Measurements from ENCODE around the gene RARRES2. TPM values are rescaled to one million over a fixed set of nuclear protein-coding genes. Genes with fewer than 3 reads are reported as not detected.

RARRES2 gene
- 2.1 TPM for total RNA-seq (2021; ENCODE audit: unreplicated experiment)
- polyA plus RNA-seq (2012): 0.22 and 0.25 TPM in 2 replicates
- not detected for Bru-seq, nascent RNA
- BruChase-seq, experiment 1, labeled RNA remaining after a 6-hour chase: percentile 14 among the genes with signal in this experiment
- not detected for BruChase-seq, experiment 2, labeled RNA remaining after a 2-hour chase
- long read RNA-seq: 0 reads

DNA sequence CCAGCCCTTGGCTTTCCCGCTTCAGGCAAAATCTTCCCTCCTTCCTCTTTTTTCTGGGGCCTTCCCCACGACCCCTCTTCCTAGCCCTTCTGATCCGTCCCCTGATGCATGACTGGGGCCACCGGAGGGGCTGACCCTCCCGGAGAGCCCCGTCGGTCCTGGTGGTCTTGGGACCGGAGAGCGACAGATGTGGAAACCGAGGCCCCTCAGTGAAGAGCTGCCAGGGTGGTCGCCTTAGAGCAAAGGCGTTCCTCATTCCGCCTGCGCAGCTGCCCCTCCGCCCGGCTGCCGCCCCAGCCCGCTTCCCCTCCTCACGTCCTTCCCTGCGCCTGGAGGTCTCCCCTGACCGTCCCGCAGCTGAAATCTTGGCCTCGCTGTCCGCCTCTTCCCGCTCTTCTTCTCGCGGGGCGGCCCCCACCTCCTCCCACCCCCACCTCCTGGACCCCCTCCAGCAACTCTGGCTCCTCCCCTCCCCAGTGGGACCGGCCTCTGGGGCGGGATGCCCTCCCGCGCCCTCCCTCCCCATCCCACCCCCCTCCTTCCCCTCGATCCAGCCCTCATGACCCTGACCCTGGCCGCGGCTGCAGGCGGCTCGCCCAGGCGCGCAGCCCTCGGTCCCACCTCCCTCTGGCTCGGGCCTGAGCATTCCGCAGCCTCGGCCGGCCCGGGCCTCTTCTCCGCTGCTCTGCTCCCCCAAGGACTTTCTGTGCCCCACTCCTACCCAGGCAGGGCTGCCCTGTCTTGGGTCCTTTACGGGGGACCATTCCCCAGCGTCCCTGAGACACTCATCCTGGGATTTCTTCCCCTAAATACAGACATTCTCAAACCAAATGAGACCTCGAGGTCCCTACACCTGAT, at the start of gene RARRES2:
RARRES2 (minus strand) TSS at position 367 of the 858 bp plus-strand sequence. CDS start 1,020 bp downstream, outside the sequence.
- no peak within 1 kb of the TSS for H2AFZ ChIP-seq (ENCODE audit: low read depth, low read length, poor library complexity, severe bottlenecking)
- no peaks in the 10 kb centered on the region for H3K9me3 ChIP-seq (ENCODE audit: control insufficient read depth in 1 of 2, insufficient read depth in 1 of 2, low read depth in 1 of 2, low read length in 2 of 2)
- DNase-seq (ENCODE audit: low read depth, low spot score): no peak
- POLR2A ChIA-PET: no interaction called here
- H3K4me2 ChIP-seq (ENCODE audit: low read length): no peak within 1 kb of the TSS
- no peaks in the 10 kb centered on the region for H3K36me3 ChIP-seq (ENCODE audit: control insufficient read depth in 1 of 2, insufficient read depth in 2 of 2, low read length in 2 of 2)
- no TSS peak for BruUV-seq (replicated peaks)
- no peaks in the 10 kb centered on the region for H3K27me3 ChIP-seq (ENCODE audit: insufficient read depth, low read length)
- intact Hi-C loops (cut with micrococcal nuclease): no loop called here
- H4K20me1 ChIP-seq (ENCODE audit: insufficient read depth): no peaks in the 10 kb centered on the region
- no peak within 1 kb of the TSS for H3K4me3 ChIP-seq (replicated peaks in 1 of 2; ENCODE audit: low read depth in 1 of 2, low read length in 2 of 2)
- TF ChIP-seq, protein P1, sequence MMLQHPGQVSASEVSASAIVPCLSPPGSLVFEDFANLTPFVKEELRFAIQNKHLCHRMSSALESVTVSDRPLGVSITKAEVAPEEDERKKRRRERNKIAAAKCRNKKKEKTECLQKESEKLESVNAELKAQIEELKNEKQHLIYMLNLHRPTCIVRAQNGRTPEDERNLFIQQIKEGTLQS (IDR thresholded peaks at IDR 0.05): no peak
- TF ChIP-seq YY1 (IDR thresholded peaks at IDR 0.05; ENCODE audit: extremely low read depth, insufficient replicate concordance, low read depth, low read length): no peak
- H3K4me1 ChIP-seq (ENCODE audit: control insufficient read depth in 1 of 2, insufficient read depth in 2 of 2, low read length in 2 of 2): no peaks in the 10 kb centered on the region
- no peak within 1 kb of the TSS for H3K27ac ChIP-seq (ENCODE audit: low read depth, low read length)
- RAD21 ChIA-PET (ENCODE audit: low non-redundant PET in 1 of 2, low total read pairs in 2 of 2, uncharacterized antibody in 2 of 2, unreplicated experiment in 2 of 2): no interaction called here
- no peak within 1 kb of the TSS for H3K9ac ChIP-seq (ENCODE audit: low read length)
- CTCF ChIA-PET: no interaction called here
- H3K9me2 ChIP-seq (ENCODE audit: insufficient read depth): no peaks in the 10 kb centered on the region
- no peaks in the 10 kb centered on the region for H3K79me2 ChIP-seq (ENCODE audit: insufficient read depth, low read length)
- no peak for ATAC-seq

DNA sequence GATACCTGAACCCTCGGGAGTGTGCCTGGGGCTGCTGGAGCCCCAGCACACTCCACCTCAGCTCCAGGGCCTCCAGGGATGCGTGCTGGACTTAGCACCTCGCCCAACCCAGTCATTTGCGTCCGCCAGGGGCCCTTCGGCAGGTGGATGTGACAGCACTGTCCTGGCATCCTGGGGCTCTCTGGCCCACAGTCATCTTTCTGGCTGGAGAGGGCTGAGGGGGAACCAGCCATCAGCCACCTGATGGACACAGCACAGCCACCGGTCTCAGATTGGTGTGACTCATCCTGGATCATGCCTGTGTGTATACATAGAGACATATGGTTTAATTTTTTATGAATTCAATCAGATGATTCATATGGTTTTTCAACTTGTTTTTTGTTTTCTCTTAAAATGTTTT, 48.8 kb upstream of the RARRES2 start:
- Histone ChIP-seq H3K9me2 (ENCODE audit: insufficient read depth) (no peaks in the 10 kb centered on the region), H4K20me1 (ENCODE audit: insufficient read depth) (no peaks in the 10 kb centered on the region), H3K4me2 (ENCODE audit: low read length) (no peak overlapping the region), H3K79me2 (ENCODE audit: insufficient read depth, low read length) (no peaks in the 10 kb centered on the region), H3K36me3 (ENCODE audit: control insufficient read depth in 1 of 2, insufficient read depth in 2 of 2, low read length in 2 of 2) (no peaks in the 10 kb centered on the region), H3K27ac (ENCODE audit: low read depth, low read length) (no peak overlapping the region), H3K9me3 (ENCODE audit: control insufficient read depth in 1 of 2, insufficient read depth in 1 of 2, low read depth in 1 of 2, low read length in 2 of 2) (no peaks in the 10 kb centered on the region), H3K9ac (ENCODE audit: low read length) (no peak overlapping the region), H3K27me3 (ENCODE audit: insufficient read depth, low read length) (no peaks in the 10 kb centered on the region), H3K4me3 (replicated peaks in 1 of 2; ENCODE audit: low read depth in 1 of 2, low read length in 2 of 2) (no peak overlapping the region), H3K4me1 (ENCODE audit: control insufficient read depth in 1 of 2, insufficient read depth in 2 of 2, low read length in 2 of 2) (no peaks in the 10 kb centered on the region), H2AFZ (ENCODE audit: low read depth, low read length, poor library complexity, severe bottlenecking) (no peak overlapping the region)
- POLR2A ChIA-PET: interaction anchor here (0.9 kb wide), 1 partner anchor 16 kb away, joined by 3 read pairs; no protein-coding TSS in a partner anchor
- RAD21 ChIA-PET (ENCODE audit: low non-redundant PET in 1 of 2, low total read pairs in 2 of 2, uncharacterized antibody in 2 of 2, unreplicated experiment in 2 of 2): no interaction called here
- no TSS peak for BruUV-seq (replicated peaks)
- CTCF ChIA-PET: no interaction called here
- no peak for DNase-seq (ENCODE audit: low read depth, low spot score)
- ATAC-seq: no peak
- intact Hi-C loops (cut with micrococcal nuclease): no loop called here
- TF ChIP-seq ELF1 (IDR thresholded peaks at IDR 0.05; ENCODE audit: borderline replicate concordance, low read depth): no peak
- TF ChIP-seq, protein P2, sequence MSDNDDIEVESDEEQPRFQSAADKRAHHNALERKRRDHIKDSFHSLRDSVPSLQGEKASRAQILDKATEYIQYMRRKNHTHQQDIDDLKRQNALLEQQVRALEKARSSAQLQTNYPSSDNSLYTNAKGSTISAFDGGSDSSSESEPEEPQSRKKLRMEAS (IDR thresholded peaks at IDR 0.05): no peak
- TF ChIP-seq, protein P3, sequence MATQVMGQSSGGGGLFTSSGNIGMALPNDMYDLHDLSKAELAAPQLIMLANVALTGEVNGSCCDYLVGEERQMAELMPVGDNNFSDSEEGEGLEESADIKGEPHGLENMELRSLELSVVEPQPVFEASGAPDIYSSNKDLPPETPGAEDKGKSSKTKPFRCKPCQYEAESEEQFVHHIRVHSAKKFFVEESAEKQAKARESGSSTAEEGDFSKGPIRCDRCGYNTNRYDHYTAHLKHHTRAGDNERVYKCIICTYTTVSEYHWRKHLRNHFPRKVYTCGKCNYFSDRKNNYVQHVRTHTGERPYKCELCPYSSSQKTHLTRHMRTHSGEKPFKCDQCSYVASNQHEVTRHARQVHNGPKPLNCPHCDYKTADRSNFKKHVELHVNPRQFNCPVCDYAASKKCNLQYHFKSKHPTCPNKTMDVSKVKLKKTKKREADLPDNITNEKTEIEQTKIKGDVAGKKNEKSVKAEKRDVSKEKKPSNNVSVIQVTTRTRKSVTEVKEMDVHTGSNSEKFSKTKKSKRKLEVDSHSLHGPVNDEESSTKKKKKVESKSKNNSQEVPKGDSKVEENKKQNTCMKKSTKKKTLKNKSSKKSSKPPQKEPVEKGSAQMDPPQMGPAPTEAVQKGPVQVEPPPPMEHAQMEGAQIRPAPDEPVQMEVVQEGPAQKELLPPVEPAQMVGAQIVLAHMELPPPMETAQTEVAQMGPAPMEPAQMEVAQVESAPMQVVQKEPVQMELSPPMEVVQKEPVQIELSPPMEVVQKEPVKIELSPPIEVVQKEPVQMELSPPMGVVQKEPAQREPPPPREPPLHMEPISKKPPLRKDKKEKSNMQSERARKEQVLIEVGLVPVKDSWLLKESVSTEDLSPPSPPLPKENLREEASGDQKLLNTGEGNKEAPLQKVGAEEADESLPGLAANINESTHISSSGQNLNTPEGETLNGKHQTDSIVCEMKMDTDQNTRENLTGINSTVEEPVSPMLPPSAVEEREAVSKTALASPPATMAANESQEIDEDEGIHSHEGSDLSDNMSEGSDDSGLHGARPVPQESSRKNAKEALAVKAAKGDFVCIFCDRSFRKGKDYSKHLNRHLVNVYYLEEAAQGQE (IDR thresholded peaks at IDR 0.05; ENCODE audit: low read depth): no peak
- no peak for TF ChIP-seq ZFX (IDR thresholded peaks at IDR 0.05)
- TF ChIP-seq POLR2AphosphoS5 (IDR thresholded peaks at IDR 0.05; ENCODE audit: low read depth, low read length): no peak
- no peak for TF ChIP-seq EZH2phosphoT487 (IDR thresholded peaks at IDR 0.05; ENCODE audit: borderline replicate concordance)
- TF ChIP-seq, protein P4, sequence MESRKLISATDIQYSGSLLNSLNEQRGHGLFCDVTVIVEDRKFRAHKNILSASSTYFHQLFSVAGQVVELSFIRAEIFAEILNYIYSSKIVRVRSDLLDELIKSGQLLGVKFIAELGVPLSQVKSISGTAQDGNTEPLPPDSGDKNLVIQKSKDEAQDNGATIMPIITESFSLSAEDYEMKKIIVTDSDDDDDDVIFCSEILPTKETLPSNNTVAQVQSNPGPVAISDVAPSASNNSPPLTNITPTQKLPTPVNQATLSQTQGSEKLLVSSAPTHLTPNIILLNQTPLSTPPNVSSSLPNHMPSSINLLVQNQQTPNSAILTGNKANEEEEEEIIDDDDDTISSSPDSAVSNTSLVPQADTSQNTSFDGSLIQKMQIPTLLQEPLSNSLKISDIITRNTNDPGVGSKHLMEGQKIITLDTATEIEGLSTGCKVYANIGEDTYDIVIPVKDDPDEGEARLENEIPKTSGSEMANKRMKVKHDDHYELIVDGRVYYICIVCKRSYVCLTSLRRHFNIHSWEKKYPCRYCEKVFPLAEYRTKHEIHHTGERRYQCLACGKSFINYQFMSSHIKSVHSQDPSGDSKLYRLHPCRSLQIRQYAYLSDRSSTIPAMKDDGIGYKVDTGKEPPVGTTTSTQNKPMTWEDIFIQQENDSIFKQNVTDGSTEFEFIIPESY (IDR thresholded peaks at IDR 0.05; ENCODE audit: extremely low read depth, insufficient replicate concordance, low read length): no peak
- no peak for TF ChIP-seq SP1 (IDR thresholded peaks at IDR 0.05; ENCODE audit: low read depth)

All from HCT116 (cell line).